Brain microvascular endothelial cell (primary cell): ENCODE data around the gene CRELD1.

Source experiments
- DNase-seq: peaks from one replicate; pipeline ENCODE4 v3.0.0-alpha.2; 2020
- H3K27ac ChIP-seq: fragments of 250-450 bp; sonication (Bioruptor Pico); 2 replicates; pipeline ENCODE4 v1.5.1; 2020; ENCODE audit warnings: mild to moderate bottlenecking, moderate library complexity
- H3K27me3 ChIP-seq: fragments of 250-450 bp; sonication (Bioruptor Pico); replicated peaks from 2 replicates; pipeline ENCODE4 v1.5.1; 2020; ENCODE audit warnings: mild to moderate bottlenecking
- H3K36me3 ChIP-seq: fragments of 250-450 bp; sonication (Bioruptor Pico); replicated peaks from 2 replicates; pipeline ENCODE4 v1.5.1; 2020; ENCODE audit warnings: mild to moderate bottlenecking
- H3K4me3 ChIP-seq: 2 replicates; pipeline ENCODE4 v1.5.1; 2011; ENCODE audit warnings: low read depth, mild to moderate bottlenecking, control low read depth, low read length, moderate library complexity
- CTCF ChIP-seq: IDR thresholded peaks from 2 replicates; pipeline ENCODE4 v1.5.1; 2011; ENCODE audit warnings: low read depth, mild to moderate bottlenecking, moderate library complexity, low read length, control low read depth, inconsistent platforms; ENCODE audit errors: missing control alignments
- in situ Hi-C: cut with HindIII; loops from 2 replicates; pipeline ENCODE4 v1.10.0; 2017; ENCODE audit warnings: low sequenced_read_pairs, low pct_ligation_motif_present

The CRELD1 gene

DNA sequence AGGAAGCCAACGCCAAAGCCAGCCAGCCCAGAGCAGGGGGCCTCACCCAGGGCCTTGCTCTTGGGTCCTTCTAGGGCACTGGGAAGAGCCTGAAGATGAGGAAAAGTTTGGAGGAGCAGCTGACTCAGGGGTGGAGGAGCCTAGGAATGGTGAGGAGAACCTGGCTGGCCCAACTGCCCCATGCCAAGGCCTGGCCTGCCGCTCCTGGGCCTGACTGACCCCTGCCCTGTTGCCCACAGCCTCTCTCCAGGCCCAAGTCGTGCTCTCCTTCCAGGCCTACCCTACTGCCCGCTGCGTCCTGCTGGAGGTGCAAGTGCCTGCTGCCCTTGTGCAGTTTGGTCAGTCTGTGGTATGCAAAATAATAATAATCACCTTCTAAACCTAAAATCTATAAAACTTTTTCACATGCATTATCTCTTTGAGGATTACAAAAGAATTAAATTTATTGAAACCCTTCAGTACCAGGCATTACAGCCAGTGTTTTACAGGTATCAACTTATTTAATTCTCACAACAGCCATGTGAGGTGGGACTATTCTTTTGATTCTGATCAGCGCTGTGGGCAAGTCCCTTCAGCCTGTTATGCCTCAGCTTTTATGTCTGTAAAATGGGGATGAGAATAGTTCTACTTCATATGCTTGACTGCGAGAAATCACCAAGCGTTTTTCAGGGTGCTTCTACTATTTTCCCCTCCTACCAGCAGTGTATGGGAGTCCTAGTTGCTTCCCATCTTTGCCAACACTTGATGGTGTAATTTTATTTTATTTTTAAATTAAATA is 15.2 kb upstream of the CRELD1 start:
- TF ChIP-seq CTCF: no peak
- no peaks in the 10 kb centered on the region for H3K36me3 ChIP-seq
- H3K27me3 ChIP-seq: no peaks in the 10 kb centered on the region
- no peak overlapping the region for H3K4me3 ChIP-seq
- DNase-seq: no peak
- no peak overlapping the region for H3K27ac ChIP-seq
- in situ Hi-C loops: no loop called here

- no peak for TF ChIP-seq CTCF
Measured at GRCh38 chr3:9928158-9928557, 5.5 kb upstream of the CRELD1 start.

DNA sequence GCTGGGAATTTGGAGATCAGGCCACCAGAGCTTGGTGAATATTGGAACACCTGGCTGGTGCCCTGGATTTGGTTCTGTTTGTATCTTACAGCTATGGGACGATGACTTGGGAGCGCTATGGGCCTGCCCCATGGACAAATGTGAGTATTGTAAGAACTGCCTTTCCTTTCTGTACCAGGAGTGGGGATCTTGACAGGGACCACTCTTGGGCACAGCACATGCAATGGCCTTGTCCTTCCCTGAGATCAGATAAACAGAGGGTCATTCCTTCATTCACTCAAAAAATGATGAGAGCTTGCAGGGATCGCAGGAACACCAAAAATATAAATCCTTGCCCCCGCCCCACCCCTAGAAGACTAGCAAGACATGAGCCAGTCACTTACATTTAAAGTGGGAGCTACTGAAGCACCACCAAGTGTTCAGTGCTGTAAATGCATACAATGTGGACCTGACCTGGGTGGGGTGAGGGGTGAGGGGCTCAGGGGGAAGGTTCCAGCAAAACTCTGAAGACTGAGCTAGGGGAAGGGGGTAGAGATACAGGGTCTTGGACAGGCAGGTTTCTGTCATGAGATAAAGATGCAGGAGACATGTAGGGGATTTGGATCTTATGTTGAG is 2.7 kb upstream of the CRELD1 start:
- no peak for DNase-seq
- TF ChIP-seq CTCF: peak; percentile 33

More at GRCh38 chr3:9928158-9928557, 5.5 kb upstream of the CRELD1 start:
- no peaks in the 10 kb centered on the region for H3K27me3 ChIP-seq
- in situ Hi-C loops: no loop called here
- H3K4me3 ChIP-seq: no peak overlapping the region
- H3K36me3 ChIP-seq: peaks cover 4% of the 10 kb centered on the region
- no peak for DNase-seq
- no peak overlapping the region for H3K27ac ChIP-seq

GRCh38 chr3:9932535-9932842 is 1.1 kb upstream of the CRELD1 start:
- in situ Hi-C loops: no loop called here
- H3K27ac ChIP-seq: peak overlapping the region; percentile 99
- peak overlapping the region; percentile 73 for H3K4me3 ChIP-seq
- peaks cover 17% of the 10 kb centered on the region for H3K36me3 ChIP-seq
- no peaks in the 10 kb centered on the region for H3K27me3 ChIP-seq
- DNase-seq: no peak
- TF ChIP-seq CTCF: no peak

More for the DNA sequence above, 2.7 kb upstream of the CRELD1 start:
- H3K4me3 ChIP-seq: no peak overlapping the region
- H3K27ac ChIP-seq: no peak overlapping the region
- H3K36me3 ChIP-seq: peaks cover 6% of the 10 kb centered on the region
- in situ Hi-C loops: no loop called here
- no peaks in the 10 kb centered on the region for H3K27me3 ChIP-seq

- peak; percentile 82 for DNase-seq
- peak; percentile 78 for TF ChIP-seq CTCF
- peaks cover 22% of the 10 kb centered on the region for H3K36me3 ChIP-seq
- in situ Hi-C loops: no loop called here
- H3K4me3 ChIP-seq: peak overlapping the region; percentile 73
- H3K27me3 ChIP-seq: no peaks in the 10 kb centered on the region
- peak overlapping the region; percentile 99 for H3K27ac ChIP-seq
Measured at GRCh38 chr3:9932843-9933560, 632 bp upstream of the CRELD1 start.
